WI38 (cell line): ENCODE results near the gene ST6GALNAC3.

Source experiments
- H3K4me3 ChIP-seq: 2 replicates; pipeline ENCODE4 v1.5.1; 2011; ENCODE audit warnings: low read depth, mild to moderate bottlenecking, control low read depth, low read length
- TF ChIP-seq, protein P1 (sequence below): IDR thresholded peaks from 2 replicates; pipeline ENCODE4 v1.5.1; 2012; ENCODE audit warnings: low read depth, mild to moderate bottlenecking, control low read depth, low read length

Gene ST6GALNAC3

GRCh38 chr1:76666499-76666898 is 592.0 kb downstream of the ST6GALNAC3 start:
- H3K4me3 ChIP-seq, result no peak overlapping the region
- TF ChIP-seq, protein P1, sequence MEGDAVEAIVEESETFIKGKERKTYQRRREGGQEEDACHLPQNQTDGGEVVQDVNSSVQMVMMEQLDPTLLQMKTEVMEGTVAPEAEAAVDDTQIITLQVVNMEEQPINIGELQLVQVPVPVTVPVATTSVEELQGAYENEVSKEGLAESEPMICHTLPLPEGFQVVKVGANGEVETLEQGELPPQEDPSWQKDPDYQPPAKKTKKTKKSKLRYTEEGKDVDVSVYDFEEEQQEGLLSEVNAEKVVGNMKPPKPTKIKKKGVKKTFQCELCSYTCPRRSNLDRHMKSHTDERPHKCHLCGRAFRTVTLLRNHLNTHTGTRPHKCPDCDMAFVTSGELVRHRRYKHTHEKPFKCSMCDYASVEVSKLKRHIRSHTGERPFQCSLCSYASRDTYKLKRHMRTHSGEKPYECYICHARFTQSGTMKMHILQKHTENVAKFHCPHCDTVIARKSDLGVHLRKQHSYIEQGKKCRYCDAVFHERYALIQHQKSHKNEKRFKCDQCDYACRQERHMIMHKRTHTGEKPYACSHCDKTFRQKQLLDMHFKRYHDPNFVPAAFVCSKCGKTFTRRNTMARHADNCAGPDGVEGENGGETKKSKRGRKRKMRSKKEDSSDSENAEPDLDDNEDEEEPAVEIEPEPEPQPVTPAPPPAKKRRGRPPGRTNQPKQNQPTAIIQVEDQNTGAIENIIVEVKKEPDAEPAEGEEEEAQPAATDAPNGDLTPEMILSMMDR, result no peak

GRCh38 chr1:76668046-76668445 is 593.5 kb downstream of the ST6GALNAC3 start:
- H3K4me3 ChIP-seq, result no peak overlapping the region
- TF ChIP-seq, protein P1, result no peak

- TF ChIP-seq, protein P1, result no peak
- H3K4me3 ChIP-seq, result no peak overlapping the region
These were observed 594.6 kb downstream of the ST6GALNAC3 start for GRCh38 chr1:76669131-76669530.

DNA sequence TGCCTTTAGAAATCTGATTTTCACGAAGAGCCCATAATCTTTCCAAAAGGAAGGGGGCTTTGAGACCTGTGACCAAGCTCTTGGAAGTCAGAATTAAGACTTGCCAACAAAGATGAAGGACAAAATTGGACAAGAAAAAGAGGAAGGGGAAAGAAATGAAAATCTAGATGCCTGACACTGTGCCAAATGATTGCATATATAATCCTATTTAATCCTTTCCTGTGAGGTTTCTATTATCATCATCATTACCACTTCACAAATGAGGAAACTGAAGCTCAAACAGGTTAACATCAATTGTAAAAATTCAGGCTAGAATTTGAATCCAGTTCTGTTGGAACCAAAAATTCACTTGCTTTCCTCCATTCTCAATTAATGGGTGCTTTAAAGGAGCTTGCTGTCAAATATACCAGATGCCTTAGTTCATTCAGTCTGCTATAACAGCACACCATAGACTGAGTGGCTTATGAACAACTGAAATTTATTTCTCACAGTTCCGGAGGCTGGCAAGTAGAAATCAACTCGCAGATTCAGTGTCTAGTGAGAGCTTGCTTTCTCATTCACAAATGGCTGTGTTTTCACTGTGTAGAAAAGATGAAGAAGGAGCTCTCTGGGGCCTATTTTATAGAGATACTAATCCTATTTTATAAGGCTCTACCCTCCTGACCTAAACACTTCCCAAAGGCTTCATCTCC is 595.2 kb downstream of the ST6GALNAC3 start:
- no peak overlapping the region for H3K4me3 ChIP-seq
- TF ChIP-seq, protein P1, result no peak

- TF ChIP-seq, protein P1, result no peak
These were observed 600.2 kb downstream of the ST6GALNAC3 start for GRCh38 chr1:76674689-76675210.

DNA sequence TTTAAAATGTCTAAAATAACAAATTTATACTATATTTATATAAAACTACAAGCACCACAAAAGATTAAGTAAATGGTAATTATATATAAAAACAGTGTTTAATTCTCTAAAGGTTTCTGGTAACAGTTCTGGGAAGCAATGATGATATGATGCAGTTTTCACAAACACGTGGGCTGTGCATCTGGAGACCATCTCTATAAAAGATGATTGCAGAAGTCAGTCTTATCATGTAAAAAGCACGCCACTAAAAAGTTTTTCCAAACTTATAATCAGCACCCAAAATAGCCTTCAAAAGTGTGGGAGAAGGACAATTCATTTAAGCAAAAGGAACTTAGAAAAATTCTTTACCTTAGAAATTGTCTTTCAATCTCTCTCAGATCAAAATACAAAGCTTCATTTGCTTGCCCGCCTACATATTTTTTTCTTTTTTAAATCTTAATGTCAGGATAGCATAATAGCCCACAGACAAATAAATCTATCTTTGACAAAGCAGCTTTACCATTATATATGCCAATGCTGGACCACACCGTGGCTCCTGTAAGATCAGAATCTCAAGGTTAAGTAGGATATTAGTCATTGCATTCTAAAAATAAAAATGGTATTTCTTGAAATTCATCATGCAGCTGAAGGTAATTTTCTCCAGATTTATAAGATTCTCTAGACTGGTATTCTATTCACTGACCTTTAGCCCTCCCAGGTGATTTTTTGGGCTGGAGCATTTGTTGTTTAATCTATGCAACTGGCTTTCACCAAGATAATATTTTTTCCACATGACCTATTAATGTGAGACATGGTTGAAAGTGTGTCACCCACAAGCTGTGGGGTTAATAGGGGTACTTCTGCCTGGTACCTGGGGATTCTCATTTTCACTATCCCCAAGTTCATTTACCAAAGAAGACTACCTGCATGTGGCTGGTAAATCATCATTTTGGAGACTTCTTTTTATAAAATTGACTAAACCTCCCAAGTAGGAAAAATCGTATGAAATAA is 603.2 kb downstream of the ST6GALNAC3 start:
- TF ChIP-seq, protein P1, result no peak
- no peak overlapping the region for H3K4me3 ChIP-seq

More at GRCh38 chr1:76674689-76675210, 600.2 kb downstream of the ST6GALNAC3 start:
- no peak overlapping the region for H3K4me3 ChIP-seq
